ENCODE measurements around the gene CCNQ. TPM values are rescaled to one million over a fixed set of nuclear protein-coding genes. Genes with fewer than 3 reads are reported as not detected.
"Not testable (repeated sequence)": the region's sequence is repeated elsewhere in the genome, so short reads cannot be mapped to it uniquely, and the experiment has no call there.

The CCNQ gene
- total RNA-seq, 1 experiment from 2014 or later, result 20.3 TPM

GRCh38 chrX:153606503-153606902 is 7.6 kb upstream of the CCNQ start (continued):
- TF ChIP-seq SRF (IDR thresholded peaks at IDR 0.05; ENCODE audit: low read depth), result no peak
- no peak for TF ChIP-seq POLR2A (IDR thresholded peaks at IDR 0.05; ENCODE audit: borderline replicate concordance, extremely low read depth, insufficient read depth, insufficient read length)

GRCh38 chrX:153604666-153605380 is 5.9 kb upstream of the CCNQ start:
- H3K4me2 ChIP-seq (ENCODE audit: low read length); H3K4me3 ChIP-seq (replicated peaks in 1 of 2; ENCODE audit: low read depth in 1 of 2, low read length in 2 of 2); H4K20me1 ChIP-seq (ENCODE audit: insufficient read depth); H3K36me3 ChIP-seq (ENCODE audit: control insufficient read depth in 1 of 2, insufficient read depth in 2 of 2, low read length in 2 of 2); H3K9ac ChIP-seq (ENCODE audit: low read length); BruUV-seq (replicated peaks); intact Hi-C loops (cut with micrococcal nuclease); H3K79me2 ChIP-seq (ENCODE audit: insufficient read depth, low read length); DNase-seq (ENCODE audit: low read depth, low spot score); H3K27me3 ChIP-seq (ENCODE audit: insufficient read depth, low read length); POLR2A ChIA-PET; H3K4me1 ChIP-seq (ENCODE audit: control insufficient read depth in 1 of 2, insufficient read depth in 2 of 2, low read length in 2 of 2); H3K9me2 ChIP-seq (ENCODE audit: insufficient read depth); CTCF ChIA-PET; RAD21 ChIA-PET (ENCODE audit: low non-redundant PET in 1 of 2, low total read pairs in 2 of 2, uncharacterized antibody in 2 of 2, unreplicated experiment in 2 of 2); ATAC-seq; H2AFZ ChIP-seq (ENCODE audit: low read depth, low read length, poor library complexity, severe bottlenecking); H3K27ac ChIP-seq (ENCODE audit: low read depth, low read length); H3K9me3 ChIP-seq (ENCODE audit: control insufficient read depth in 1 of 2, insufficient read depth in 1 of 2, low read depth in 1 of 2, low read length in 2 of 2): not testable (repeated sequence)

- Histone ChIP-seq H3K4me3 (replicated peaks in 1 of 2; ENCODE audit: low read depth in 1 of 2, low read length in 2 of 2) (no peak overlapping the region), H3K27ac (ENCODE audit: low read depth, low read length) (no peak overlapping the region), H2AFZ (ENCODE audit: low read depth, low read length, poor library complexity, severe bottlenecking) (no peak overlapping the region), H4K20me1 (ENCODE audit: insufficient read depth) (no peaks in the 10 kb centered on the region), H3K9ac (ENCODE audit: low read length) (no peak overlapping the region), H3K36me3 (ENCODE audit: control insufficient read depth in 1 of 2, insufficient read depth in 2 of 2, low read length in 2 of 2) (no peaks in the 10 kb centered on the region), H3K9me3 (ENCODE audit: control insufficient read depth in 1 of 2, insufficient read depth in 1 of 2, low read depth in 1 of 2, low read length in 2 of 2) (no peaks in the 10 kb centered on the region), H3K27me3 (ENCODE audit: insufficient read depth, low read length) (no peaks in the 10 kb centered on the region), H3K4me2 (ENCODE audit: low read length) (no peak overlapping the region), H3K79me2 (ENCODE audit: insufficient read depth, low read length) (peaks cover 3% of the 10 kb centered on the region; the same call in 1 of the 2 replicates), H3K9me2 (ENCODE audit: insufficient read depth) (no peaks in the 10 kb centered on the region), H3K4me1 (ENCODE audit: control insufficient read depth in 1 of 2, insufficient read depth in 2 of 2, low read length in 2 of 2) (peaks cover 0 to 5% of the 10 kb centered on the region in 2 experiments; a peak in 1 of 4 replicates)
- intact Hi-C loops (cut with micrococcal nuclease), result no loop called here
- no peak for TF ChIP-seq MAX (IDR thresholded peaks at IDR 0.05)
- no peak for TF ChIP-seq ELF1 (IDR thresholded peaks at IDR 0.05; ENCODE audit: borderline replicate concordance, low read depth)
- TF ChIP-seq POLR2AphosphoS5 (IDR thresholded peaks at IDR 0.05; ENCODE audit: low read depth, low read length), result no peak
- no peak for TF ChIP-seq SP1 (IDR thresholded peaks at IDR 0.05; ENCODE audit: low read depth)
- TF ChIP-seq SIN3A (IDR thresholded peaks at IDR 0.05; ENCODE audit: low read depth), result no peak
- TF ChIP-seq ZBTB33 (IDR thresholded peaks at IDR 0.05; ENCODE audit: extremely low read depth, insufficient replicate concordance, low read length), result no peak
- no peak for TF ChIP-seq ATF3 (IDR thresholded peaks at IDR 0.05)
- TF ChIP-seq SRF (IDR thresholded peaks at IDR 0.05; ENCODE audit: low read depth), result no peak
- DNase-seq (ENCODE audit: low read depth, low spot score), result no peak
- BruUV-seq (replicated peaks), result no TSS peak
- POLR2A ChIA-PET, result no interaction called here
- ATAC-seq, result no peak
- RAD21 ChIA-PET (ENCODE audit: low non-redundant PET in 1 of 2, low total read pairs in 2 of 2, uncharacterized antibody in 2 of 2, unreplicated experiment in 2 of 2), result no interaction called here
- CTCF ChIA-PET, result no interaction called here
Measured at GRCh38 chrX:153603131-153603656, 4.3 kb upstream of the CCNQ start.
